A549 (cell line): ENCODE data around the gene AEBP1. TPM values are rescaled to one million over a fixed set of nuclear protein-coding genes. Genes with fewer than 3 reads are reported as not detected.

ENCODE experiments used
- ATAC-seq, 2 experiments: fragments of 200-7000 bp in 1 of 2; fragments of >200 bp in 1 of 2; cut with Nextera tagmentation in 1 of 2; cut with Tn5 transposase in 1 of 2; 3 replicates each; pipeline versions ENCODE4 v1.8.0 to v1.9.1; 2018 to 2020; ENCODE audit warnings: mild to moderate bottlenecking in 1 of 2, moderate library complexity in 1 of 2
- CTCF ChIA-PET: fragments of 300-600 bp; sonication (Branson Sonifier 250); formaldehyde crosslinking; extraction: SDS; loops from one replicate; lab custom pipeline; 2021; ENCODE audit warnings: antibody characterized with exemption, inconsistent platforms; lab: Yijun Ruan, JAX
- POLR2A ChIA-PET: fragments of 350-600 bp; formaldehyde crosslinking; extraction: SDS; loops from one replicate; lab custom pipeline; 2021; ENCODE audit warnings: antibody characterized with exemption, inconsistent platforms; lab: Yijun Ruan, JAX
- DNase-seq, 2 experiments: peaks; one replicate each; pipeline versions ENCODE4 v3.0.0 to v3.0.0-alpha.2; 2011 to 2016; ENCODE audit warnings: low read depth in 1 of 2, low spot score in 1 of 2
- FAIRE-seq: peaks from 2 replicates; lab custom pipeline; 2011; peaks lifted over from hg19 to GRCh38; lab: Jason Lieb, UNC
- H3K27ac ChIP-seq, 2 experiments: fragments of >200 bp; sonication (Bioruptor Twin); formaldehyde crosslinking; 3 replicates each; pipeline ENCODE4 v1.5.1; 2016 to 2017
- H3K4me1 ChIP-seq: fragments of >200 bp; sonication (Bioruptor Twin); formaldehyde crosslinking; 3 replicates; pipeline ENCODE4 v1.6.1; 2016
- H3K4me2 ChIP-seq: fragments of >200 bp; sonication (Bioruptor Twin); formaldehyde crosslinking; 3 replicates; pipeline ENCODE4 v1.6.1; 2016
- H3K4me3 ChIP-seq: fragments of >200 bp; sonication (Bioruptor Twin); formaldehyde crosslinking; 3 replicates; pipeline ENCODE4 v1.5.1; 2016
- H3K9me3 ChIP-seq: fragments of >200 bp; sonication (Bioruptor Twin); formaldehyde crosslinking; 3 replicates; pipeline ENCODE4 v1.6.1; 2016
- ATOH8 ChIP-seq: fragments of 250-450 bp; sonication (Bioruptor Pico); IDR thresholded peaks from 2 replicates; pipeline ENCODE4 v1.5.0; 2020; ENCODE audit warnings: low read depth, mild to moderate bottlenecking, moderate library complexity
- CBX2 ChIP-seq: fragments of 200-600 bp; sonication (generic); IDR thresholded peaks from 2 replicates; pipeline ENCODE4 v1.6.1; 2016; ENCODE audit warnings: low read depth, mild to moderate bottlenecking, borderline replicate concordance
- CBX8 ChIP-seq: fragments of 200-600 bp; sonication (generic); IDR thresholded peaks from 2 replicates; pipeline ENCODE4 v1.6.1; 2016
- CEBPB ChIP-seq, 2 experiments: fragments of >200 bp in 1 of 2; sonication (Bioruptor Twin) in 1 of 2; formaldehyde crosslinking in 1 of 2; IDR thresholded peaks; 2 replicates each; pipeline ENCODE4 v1.6.1; 2012 to 2016
- CHD2 ChIP-seq: fragments of 150-350 bp; IDR thresholded peaks from 2 replicates; pipeline ENCODE4 v1.6.1; 2014; ENCODE audit warnings: low read length; ENCODE audit not compliant: partially characterized antibody
- CHD4 ChIP-seq: fragments of 200-600 bp; sonication (generic); IDR thresholded peaks from 2 replicates; pipeline ENCODE4 v1.6.1; 2016; ENCODE audit warnings: antibody characterized with exemption, mild to moderate bottlenecking, borderline replicate concordance
- CTCF ChIP-seq: fragments of >200 bp; sonication (Bioruptor Twin); formaldehyde crosslinking; IDR thresholded peaks from 3 replicates; pipeline ENCODE4 v1.5.1; 2016
- E2F6 ChIP-seq: IDR thresholded peaks from 2 replicates; pipeline ENCODE4 v1.6.1; 2012; ENCODE audit warnings: low read depth, borderline replicate concordance
- EHF ChIP-seq: fragments of 250-450 bp; sonication (Bioruptor Pico); IDR thresholded peaks from 2 replicates; pipeline ENCODE4 v1.5.0; 2020; ENCODE audit warnings: mild to moderate bottlenecking
- EHMT2 ChIP-seq: fragments of 200-600 bp; sonication (generic); IDR thresholded peaks from 2 replicates; pipeline ENCODE4 v1.6.1; 2016; ENCODE audit warnings: antibody characterized with exemption, low read depth, mild to moderate bottlenecking, moderate library complexity
- EP300 ChIP-seq, 2 experiments: fragments of >200 bp; sonication (Bioruptor Twin); formaldehyde crosslinking; IDR thresholded peaks; 2 replicates in 1 of 2; 3 replicates in 1 of 2; pipeline ENCODE4 v1.6.1; 2016 to 2017
- HDAC2 ChIP-seq: fragments of 200-600 bp; sonication (generic); IDR thresholded peaks from 2 replicates; pipeline ENCODE4 v1.6.1; 2016
- HMGXB4 ChIP-seq: fragments of 250-450 bp; sonication (Bioruptor Pico); IDR thresholded peaks from 2 replicates; pipeline ENCODE4 v1.5.0; 2021; ENCODE audit warnings: mild to moderate bottlenecking, moderate library complexity, borderline replicate concordance
- HOXB13 ChIP-seq: fragments of 250-450 bp; sonication (Bioruptor Pico); IDR thresholded peaks from 2 replicates; pipeline ENCODE4 v1.5.0; 2020; ENCODE audit warnings: low read depth, mild to moderate bottlenecking, moderate library complexity
- JUN ChIP-seq, 2 experiments: fragments of >200 bp; sonication (Bioruptor Twin); formaldehyde crosslinking; IDR thresholded peaks; 2 replicates in 1 of 2; 3 replicates in 1 of 2; pipeline ENCODE4 v1.6.1; 2016 to 2017
- KDM1A ChIP-seq: fragments of 200-600 bp; sonication (generic); IDR thresholded peaks from 2 replicates; pipeline ENCODE4 v1.6.1; 2016; ENCODE audit warnings: low read depth, mild to moderate bottlenecking
- KDM5A ChIP-seq: fragments of 200-600 bp; sonication (generic); IDR thresholded peaks from 2 replicates; pipeline ENCODE4 v1.6.1; 2016; ENCODE audit warnings: antibody characterized with exemption, mild to moderate bottlenecking
- MAFK ChIP-seq: fragments of 450-650 bp; IDR thresholded peaks from 2 replicates; pipeline ENCODE4 v1.6.1; 2014; ENCODE audit not compliant: partially characterized antibody
- MAZ ChIP-seq: fragments of 150-350 bp; IDR thresholded peaks from 2 replicates; pipeline ENCODE4 v1.6.1; 2014; ENCODE audit warnings: antibody characterized with exemption, low read depth, low read length, borderline replicate concordance
- NPAS2 ChIP-seq: fragments of 250-450 bp; sonication (Bioruptor Pico); IDR thresholded peaks from 2 replicates; pipeline ENCODE4 v1.8.0; 2022; ENCODE audit warnings: mild to moderate bottlenecking, moderate library complexity, borderline replicate concordance
- PHF8 ChIP-seq: fragments of 200-600 bp; sonication (generic); IDR thresholded peaks from 2 replicates; pipeline ENCODE4 v1.6.1; 2016; ENCODE audit warnings: low read depth, mild to moderate bottlenecking, antibody characterized with exemption, moderate library complexity, borderline replicate concordance
- RAD21 ChIP-seq, 2 experiments: fragments of >200 bp in 1 of 2; sonication (Bioruptor Twin) in 1 of 2; formaldehyde crosslinking in 1 of 2; IDR thresholded peaks in 1 of 2; conservative IDR thresholded peaks in 1 of 2; 2 replicates in 1 of 2; 3 replicates in 1 of 2; pipeline ENCODE4 v1.6.1; 2012 to 2018; ENCODE audit warnings: inconsistent platforms in 1 of 2
- RCOR1 ChIP-seq: fragments of 150-350 bp; IDR thresholded peaks from 2 replicates; pipeline ENCODE4 v1.6.1; 2014; ENCODE audit warnings: antibody characterized with exemption, low read length, low read depth
- RFX5 ChIP-seq: fragments of 450-650 bp; IDR thresholded peaks from 2 replicates; pipeline ENCODE4 v1.7.1; 2014; ENCODE audit warnings: antibody characterized with exemption, mild to moderate bottlenecking, moderate library complexity
- SREBF2 ChIP-seq: fragments of 450-650 bp; IDR thresholded peaks from 2 replicates; pipeline ENCODE4 v1.6.1; 2014; ENCODE audit warnings: mild to moderate bottlenecking, moderate library complexity
- TFCP2L1 ChIP-seq: fragments of 250-450 bp; sonication (Bioruptor Pico); IDR thresholded peaks from 2 replicates; pipeline ENCODE4 v1.5.0; 2021; ENCODE audit warnings: mild to moderate bottlenecking
- USF2 ChIP-seq: fragments of 450-650 bp; IDR thresholded peaks from 2 replicates; pipeline ENCODE4 v1.6.1; 2014; ENCODE audit warnings: antibody characterized with exemption
- ZFP36 ChIP-seq: fragments of 450-650 bp; IDR thresholded peaks from 2 replicates; pipeline ENCODE4 v1.6.1; 2014; ENCODE audit warnings: borderline replicate concordance; ENCODE audit not compliant: partially characterized antibody
- WGBS: methylation state at CpG from one replicate; pipeline ENCODE4 v1.1.6; 2017; ENCODE audit errors: missing lambda C conversion rate; 5-methylcytosine and 5-hydroxymethylcytosine counted together
- polyA plus RNA-seq, 4 experiments: library from polyadenylated mRNA; depleted of rRNA in 3 of 4; stranded (reverse); fragments of >200 nt; fragmentation: RNase III in 1 of 4; extraction: RNeasy Plus Mini Kit Qiagen cat#74134 plus additional on column Dnase treatment in 1 of 4; gene quantifications; 2 replicates in 3 of 4; 3 replicates in 1 of 4; pipeline ENCODE4 v1.2.3, GENCODE V29; 2011 to 2017

Gene AEBP1
- polyA plus RNA-seq, 2 of the 4 experiments (the other 2 are of a cell fraction): not detected

- DNase-seq: no peak
- WGBS: 94% methylated on average over 4 of the region's 4 CpGs
- ChIA-PET CTCF (interaction anchor here (0.6 to 1.3 kb wide), 8 partner anchors 12 to 207 kb away, joined by 3 to 5 read pairs (median 3); partner anchors contain the start of gene POLD2), POLR2A (no interaction called here)
- no peak for FAIRE-seq
- TF ChIP-seq HDAC2: no peak
- TF ChIP-seq CBX8: no peak
- TF ChIP-seq ATOH8 (CRISPR knock-in tag): no peak
- TF ChIP-seq HMGXB4 (CRISPR knock-in tag): no peak
- TF ChIP-seq E2F6: no peak
- TF ChIP-seq EP300 (IDR thresholded peaks at IDR 0.05): no peak
- Histone ChIP-seq H3K9me3 (no peaks in the 10 kb centered on the region), H3K4me1 (no peaks in the 10 kb centered on the region), H3K4me3 (no peak overlapping the region), H3K27ac (no peak overlapping the region), H3K4me2 (no peak overlapping the region)
- ATAC-seq: no peak
Observed at GRCh38 chr7:44142028-44142427, 37.9 kb downstream of the AEBP1 start.

GRCh38 chr7:44143646-44144250 lies 39.6 kb downstream of the AEBP1 start:
- DNase-seq: no peak
- WGBS: 69% methylated on average over 6 of the region's 6 CpGs
- ChIA-PET POLR2A (no interaction called here), CTCF (interaction anchor here (1.0 kb wide), 1 partner anchor 11 kb away, joined by 3 read pairs; no protein-coding TSS in a partner anchor)
- H3K4me1 ChIP-seq: no peaks in the 10 kb centered on the region
- TF ChIP-seq NPAS2 (CRISPR knock-in tag) (no peak), EHF (CRISPR knock-in tag) (no peak), CEBPB (IDR thresholded peaks at IDR 0.05) (no peak), HOXB13 (no peak), TFCP2L1 (CRISPR knock-in tag) (no peak), USF2 (no peak), CHD4 (no peak), ZFP36 (no peak), RFX5 (no peak), KDM5A (no peak), RAD21 (conservative IDR thresholded peaks at IDR 0.05 in 1 of 2, IDR thresholded peaks at IDR 0.05 in 1 of 2) (no peak), KDM1A (no peak)
- ATAC-seq: no peak
- no peak overlapping the region for H3K4me2 ChIP-seq
- H3K27ac ChIP-seq: no peak overlapping the region
- no peak for FAIRE-seq
- no peak overlapping the region for H3K4me3 ChIP-seq
- H3K9me3 ChIP-seq: no peaks in the 10 kb centered on the region

GRCh38 chr7:44144426-44144967 lies 40.4 kb downstream of the AEBP1 start:
- Histone ChIP-seq H3K4me3 (no peak overlapping the region), H3K27ac (no peak overlapping the region), H3K9me3 (no peaks in the 10 kb centered on the region), H3K4me1 (no peaks in the 10 kb centered on the region), H3K4me2 (no peak overlapping the region)
- WGBS: 87% methylated on average over 5 of the region's 6 CpGs
- DNase-seq (no peak), FAIRE-seq (no peak), ATAC-seq (no peak)
- no peak for TF ChIP-seq RCOR1
- TF ChIP-seq MAZ: no peak
- TF ChIP-seq HOXB13: no peak
- TF ChIP-seq ZFP36: no peak
- no peak for TF ChIP-seq PHF8
- TF ChIP-seq CHD2: no peak
- no peak for TF ChIP-seq MAFK
- no peak for TF ChIP-seq CTCF
- no peak for TF ChIP-seq EHMT2
- no peak for TF ChIP-seq CHD4
- TF ChIP-seq SREBF2: no peak
- no peak for TF ChIP-seq JUN (IDR thresholded peaks at IDR 0.05)
- TF ChIP-seq CBX2: no peak
- no peak for TF ChIP-seq EP300 (IDR thresholded peaks at IDR 0.05)
- ChIA-PET POLR2A (no interaction called here), CTCF (interaction anchor here (1.0 kb wide), 1 partner anchor 10 kb away, joined by 3 read pairs; no protein-coding TSS in a partner anchor)
